ENCODE measurements around the gene ITCH.

DNA sequence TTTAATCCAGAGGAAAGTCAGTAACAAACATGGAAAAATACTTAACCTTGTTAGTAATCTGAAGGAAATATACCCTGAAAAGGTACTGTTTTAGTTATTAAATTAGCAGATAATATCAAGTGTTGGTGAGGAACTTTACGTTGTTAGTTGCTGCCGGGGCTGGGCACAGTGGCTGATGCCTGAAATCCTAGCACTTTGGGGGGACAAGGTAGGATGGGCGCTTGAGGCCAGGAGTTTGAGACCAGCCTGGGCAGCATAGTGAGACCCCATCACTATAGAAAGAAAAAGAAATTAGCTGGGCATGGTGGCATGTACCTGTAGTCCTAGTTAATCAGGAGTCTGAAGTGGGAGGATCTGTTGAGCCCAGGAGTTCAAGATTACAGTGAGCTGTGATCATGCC is 80.5 kb downstream of the ITCH start:
- no peak for TF ChIP-seq EGR1 (IDR thresholded peaks at IDR 0.05; ENCODE audit: borderline replicate concordance, low read depth, low read length)
- no peak for TF ChIP-seq EZH2 (IDR thresholded peaks at IDR 0.05; ENCODE audit: low read depth, low read length, severe bottlenecking)
- TF ChIP-seq, protein P1, sequence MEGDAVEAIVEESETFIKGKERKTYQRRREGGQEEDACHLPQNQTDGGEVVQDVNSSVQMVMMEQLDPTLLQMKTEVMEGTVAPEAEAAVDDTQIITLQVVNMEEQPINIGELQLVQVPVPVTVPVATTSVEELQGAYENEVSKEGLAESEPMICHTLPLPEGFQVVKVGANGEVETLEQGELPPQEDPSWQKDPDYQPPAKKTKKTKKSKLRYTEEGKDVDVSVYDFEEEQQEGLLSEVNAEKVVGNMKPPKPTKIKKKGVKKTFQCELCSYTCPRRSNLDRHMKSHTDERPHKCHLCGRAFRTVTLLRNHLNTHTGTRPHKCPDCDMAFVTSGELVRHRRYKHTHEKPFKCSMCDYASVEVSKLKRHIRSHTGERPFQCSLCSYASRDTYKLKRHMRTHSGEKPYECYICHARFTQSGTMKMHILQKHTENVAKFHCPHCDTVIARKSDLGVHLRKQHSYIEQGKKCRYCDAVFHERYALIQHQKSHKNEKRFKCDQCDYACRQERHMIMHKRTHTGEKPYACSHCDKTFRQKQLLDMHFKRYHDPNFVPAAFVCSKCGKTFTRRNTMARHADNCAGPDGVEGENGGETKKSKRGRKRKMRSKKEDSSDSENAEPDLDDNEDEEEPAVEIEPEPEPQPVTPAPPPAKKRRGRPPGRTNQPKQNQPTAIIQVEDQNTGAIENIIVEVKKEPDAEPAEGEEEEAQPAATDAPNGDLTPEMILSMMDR (IDR thresholded peaks at IDR 0.05; ENCODE audit: control extremely low read depth in 1 of 3, insufficient read depth in 1 of 3, low read depth in 1 of 3, low read length in 3 of 3), result no peak
- no peak for TF ChIP-seq FOSL1 (IDR thresholded peaks at IDR 0.05; ENCODE audit: insufficient read depth, low read depth, low read length)
- TF ChIP-seq POLR2A (IDR thresholded peaks at IDR 0.05; ENCODE audit: control extremely low read depth in 1 of 2, low read depth in 2 of 2, low read length in 2 of 2), result no peak
- TF ChIP-seq BRCA1 (IDR thresholded peaks at IDR 0.05; ENCODE audit: low read depth, low read length), result no peak
- no peak for TF ChIP-seq NRF1 (IDR thresholded peaks at IDR 0.05; ENCODE audit: low read depth, low read length)
- TF ChIP-seq POLR2AphosphoS5 (IDR thresholded peaks at IDR 0.05; ENCODE audit: low read depth, low read length), result no peak
- TF ChIP-seq YY1 (IDR thresholded peaks at IDR 0.05; ENCODE audit: low read depth, low read length), result no peak
- no peak for TF ChIP-seq KDM5A (IDR thresholded peaks at IDR 0.05; ENCODE audit: low read length)
- TF ChIP-seq CREB1 (IDR thresholded peaks at IDR 0.05), result no peak
- TF ChIP-seq SIX5 (IDR thresholded peaks at IDR 0.05; ENCODE audit: low read depth, low read length), result no peak
